LNCAP (cell line): ENCODE measurements around the gene IPCEF1.

Experiments used
- TF ChIP-seq, protein P1 (sequence below): fragments of 450-650 bp; IDR thresholded peaks from 2 replicates; pipeline ENCODE4 v1.5.1; 2017; ENCODE audit warnings: mild to moderate bottlenecking

The IPCEF1 gene

DNA sequence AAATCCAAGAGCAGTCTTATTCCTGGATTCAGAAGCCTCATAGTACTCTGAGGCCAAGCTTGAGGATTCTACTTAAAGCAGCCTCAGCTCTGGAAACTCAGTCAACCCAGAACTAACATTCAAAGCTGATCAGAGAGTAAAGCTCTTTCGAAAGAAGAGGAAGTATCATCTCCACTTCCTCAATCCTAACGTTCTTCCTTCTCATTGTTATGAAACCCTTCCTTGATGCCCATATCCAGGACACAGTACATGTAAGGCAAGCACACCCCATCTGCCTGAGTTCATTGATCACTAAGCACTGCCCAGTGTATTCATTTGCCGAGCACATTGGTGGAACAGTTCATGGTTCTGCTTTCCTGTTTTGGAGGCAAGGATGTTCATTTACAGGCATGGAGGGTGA lies at the start of gene IPCEF1:
TSS of gene IPCEF1 (minus strand) at position 114 of the 400 bp plus-strand sequence. CDS start 90,856 bp downstream, outside the sequence.
- TF ChIP-seq, protein P1, sequence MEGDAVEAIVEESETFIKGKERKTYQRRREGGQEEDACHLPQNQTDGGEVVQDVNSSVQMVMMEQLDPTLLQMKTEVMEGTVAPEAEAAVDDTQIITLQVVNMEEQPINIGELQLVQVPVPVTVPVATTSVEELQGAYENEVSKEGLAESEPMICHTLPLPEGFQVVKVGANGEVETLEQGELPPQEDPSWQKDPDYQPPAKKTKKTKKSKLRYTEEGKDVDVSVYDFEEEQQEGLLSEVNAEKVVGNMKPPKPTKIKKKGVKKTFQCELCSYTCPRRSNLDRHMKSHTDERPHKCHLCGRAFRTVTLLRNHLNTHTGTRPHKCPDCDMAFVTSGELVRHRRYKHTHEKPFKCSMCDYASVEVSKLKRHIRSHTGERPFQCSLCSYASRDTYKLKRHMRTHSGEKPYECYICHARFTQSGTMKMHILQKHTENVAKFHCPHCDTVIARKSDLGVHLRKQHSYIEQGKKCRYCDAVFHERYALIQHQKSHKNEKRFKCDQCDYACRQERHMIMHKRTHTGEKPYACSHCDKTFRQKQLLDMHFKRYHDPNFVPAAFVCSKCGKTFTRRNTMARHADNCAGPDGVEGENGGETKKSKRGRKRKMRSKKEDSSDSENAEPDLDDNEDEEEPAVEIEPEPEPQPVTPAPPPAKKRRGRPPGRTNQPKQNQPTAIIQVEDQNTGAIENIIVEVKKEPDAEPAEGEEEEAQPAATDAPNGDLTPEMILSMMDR = no peak

- TF ChIP-seq, protein P1 = no peak
Observed at GRCh38 chr6:154406301-154406700, 49.7 kb upstream of the IPCEF1 start.

DNA sequence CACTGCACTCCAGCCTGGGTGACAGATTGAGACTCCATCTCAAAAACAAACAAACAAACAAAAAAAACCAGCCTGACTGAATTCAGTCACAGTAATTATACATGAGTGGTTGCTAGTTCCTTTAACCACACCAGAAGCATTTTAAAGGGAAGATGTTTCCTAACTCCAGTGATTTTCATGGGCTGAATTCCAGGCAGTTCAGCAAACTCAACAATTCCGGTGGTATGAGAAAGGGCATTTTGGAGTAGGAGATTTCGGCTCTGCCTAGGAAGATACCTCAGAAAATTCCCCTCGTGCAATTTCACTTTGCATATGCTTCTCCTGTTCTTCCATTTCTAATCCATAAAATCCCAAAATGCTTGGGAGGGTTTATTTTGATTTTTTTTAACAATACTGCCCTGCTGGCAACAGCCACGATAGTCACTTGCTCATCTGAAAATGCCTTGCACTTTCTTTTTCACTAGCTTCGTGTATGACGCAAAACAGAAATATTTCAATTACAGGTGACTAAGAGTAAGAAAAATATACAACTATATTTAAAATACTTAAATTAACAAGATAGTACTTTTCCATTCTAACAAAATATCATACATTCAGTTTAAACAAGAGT lies 48.3 kb upstream of the IPCEF1 start:
- TF ChIP-seq, protein P1 = no peak

- TF ChIP-seq, protein P1 = no peak
Observed at GRCh38 chr6:154403788-154404187, 47.2 kb upstream of the IPCEF1 start.

GRCh38 chr6:154402081-154402780 lies 45.6 kb upstream of the IPCEF1 start:
- TF ChIP-seq, protein P1 = no peak

DNA sequence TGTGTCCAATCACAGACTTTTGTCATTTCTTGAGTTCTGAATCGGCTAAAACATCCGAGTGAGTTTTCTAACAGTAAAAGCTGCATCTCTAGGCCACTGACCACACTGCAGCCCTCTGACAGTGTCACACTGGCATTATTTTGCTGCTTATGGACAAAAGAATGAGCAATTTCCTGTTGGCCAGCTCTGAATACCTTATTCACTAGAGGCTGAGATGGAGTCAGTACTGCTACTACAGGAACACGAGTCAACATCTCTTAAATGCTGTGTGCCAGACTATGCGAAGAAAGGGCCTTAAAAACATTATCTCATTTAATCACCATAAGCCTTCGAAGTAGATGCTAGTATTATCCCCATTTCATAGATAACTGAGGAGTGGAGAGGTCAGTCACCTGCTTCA lies 42.5 kb upstream of the IPCEF1 start:
- TF ChIP-seq, protein P1 = no peak

DNA sequence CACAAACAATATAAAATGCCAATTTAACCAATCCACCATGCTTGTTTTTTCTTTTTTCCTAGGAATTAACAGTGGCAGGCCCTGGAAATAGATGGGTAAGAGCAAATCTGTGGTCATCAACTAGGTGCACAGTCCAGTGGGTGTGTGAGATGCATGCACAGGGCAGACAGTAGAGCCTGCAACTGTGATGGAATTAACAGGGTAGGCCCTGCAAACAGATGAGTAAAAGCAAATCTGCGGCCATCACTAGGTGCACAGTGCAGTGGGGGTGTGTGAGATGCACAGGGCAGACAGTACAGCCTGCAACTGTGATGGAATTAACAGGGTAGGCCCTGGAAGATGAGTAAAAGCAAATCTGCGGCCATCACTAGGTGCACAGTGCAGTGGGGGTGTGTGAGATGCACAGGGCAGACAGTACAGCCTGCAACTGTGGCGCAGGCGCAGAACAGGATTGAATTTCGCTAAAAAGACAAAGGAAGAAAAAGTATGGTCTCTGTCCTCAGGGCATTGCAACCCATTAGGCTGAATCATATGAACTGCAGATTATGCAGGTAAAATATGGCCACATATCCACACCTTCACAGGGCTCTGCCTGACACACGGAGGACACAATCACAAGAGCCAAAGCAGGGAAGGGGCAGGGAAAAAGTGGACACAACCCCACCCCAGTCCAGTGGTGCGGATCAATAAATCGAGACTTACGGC lies 41.0 kb upstream of the IPCEF1 start:
- TF ChIP-seq, protein P1 = no peak
